Activated CD8-positive, alpha-beta T cell treated with anti-CD3 and anti-CD28 coated beads, Interleukin-2, amount 10 ng/mL, durations not matched to agents 7 days and 5 days (primary cell): ENCODE results near the gene AGBL4. TPM values are rescaled to one million over a fixed set of nuclear protein-coding genes. Genes with fewer than 3 reads are reported as not detected.

Experiments used
- ATAC-seq: fragments of 150-1000 bp; cut with Tn5 transposase; one replicate; pipeline ENCODE4 v1.10.0; 2021; ENCODE audit warnings: moderate library complexity
- CTCF ChIA-PET: fragments of 350-600 bp; sonication (Branson Sonifier 250); formaldehyde crosslinking; loops from one replicate; lab custom pipeline; 2021; ENCODE audit warnings: antibody characterized with exemption; lab: Charles Lee
- POLR2A ChIA-PET: fragments of 350-600 bp; sonication (Branson Sonifier 250); formaldehyde crosslinking; loops from one replicate; lab custom pipeline; 2021; ENCODE audit warnings: antibody characterized with exemption; lab: Charles Lee
- DNase-seq: peaks from one replicate; pipeline ENCODE4 v3.0.0-alpha.2; 2020
- H3K27ac Mint-ChIP-seq: one replicate; pipeline ENCODE4 v1.8.0; 2021; ENCODE audit warnings: mild to moderate bottlenecking, mixed read lengths
- H3K27me3 Mint-ChIP-seq: one replicate; pipeline ENCODE4 v1.8.0; 2021; ENCODE audit warnings: low read depth, mixed read lengths
- H3K36me3 Mint-ChIP-seq: one replicate; pipeline ENCODE4 v1.8.0; 2021; ENCODE audit warnings: low read depth, mixed read lengths
- H3K4me1 Mint-ChIP-seq: one replicate; pipeline ENCODE4 v1.8.0; 2021; ENCODE audit warnings: low read depth, mixed read lengths
- H3K4me3 Mint-ChIP-seq: one replicate; pipeline ENCODE4 v1.8.0; 2021; ENCODE audit warnings: mild to moderate bottlenecking, mixed read lengths
- H3K9me3 Mint-ChIP-seq: one replicate; pipeline ENCODE4 v1.8.0; 2022; ENCODE audit warnings: mixed read lengths; ENCODE audit not compliant: insufficient read depth
- total RNA-seq, 2 experiments: library from RNA; stranded (reverse); gene quantifications; one replicate each; pipeline ENCODE4 v1.2.3, GENCODE V29; 2021

Gene AGBL4
- total RNA-seq, 2 experiments from 2014 or later: not detected

- POLR2A ChIA-PET: no interaction called here
Observed at GRCh38 chr1:48853006-48853405, 1170.7 kb downstream of the AGBL4 start.

GRCh38 chr1:48851638-48852037 lies 1172.1 kb downstream of the AGBL4 start:
- Mint-ChIP-seq H3K9me3 (no peaks in the 10 kb centered on the region), H3K4me1 (no peaks in the 10 kb centered on the region), H3K27me3 (peaks cover 4% of the 10 kb centered on the region), H3K27ac (no peak overlapping the region), H3K4me3 (no peak overlapping the region), H3K36me3 (no peaks in the 10 kb centered on the region)
- CTCF ChIA-PET: no interaction called here
- DNase-seq (no peak), ATAC-seq (no peak)
- POLR2A ChIA-PET: no interaction called here

More at GRCh38 chr1:48853006-48853405, 1170.7 kb downstream of the AGBL4 start:
- Mint-ChIP-seq H3K4me3 (no peak overlapping the region), H3K36me3 (no peaks in the 10 kb centered on the region), H3K9me3 (no peaks in the 10 kb centered on the region), H3K27me3 (peaks cover 3% of the 10 kb centered on the region), H3K4me1 (no peaks in the 10 kb centered on the region), H3K27ac (no peak overlapping the region)
- ATAC-seq (no peak), DNase-seq (no peak)
- CTCF ChIA-PET: no interaction called here

- H3K27ac Mint-ChIP-seq: no peak overlapping the region
- CTCF ChIA-PET: no interaction called here
- POLR2A ChIA-PET: no interaction called here
- no peak for DNase-seq
- H3K27me3 Mint-ChIP-seq: peaks cover 8% of the 10 kb centered on the region
- H3K9me3 Mint-ChIP-seq: no peaks in the 10 kb centered on the region
- no peak for ATAC-seq
- no peaks in the 10 kb centered on the region for H3K4me1 Mint-ChIP-seq
- H3K4me3 Mint-ChIP-seq: no peak overlapping the region
- H3K36me3 Mint-ChIP-seq: no peaks in the 10 kb centered on the region
Observed at GRCh38 chr1:48848035-48848434, 1175.7 kb downstream of the AGBL4 start.

- Mint-ChIP-seq H3K4me1 (no peaks in the 10 kb centered on the region), H3K27ac (no peak overlapping the region), H3K36me3 (no peaks in the 10 kb centered on the region), H3K9me3 (no peaks in the 10 kb centered on the region), H3K4me3 (no peak overlapping the region), H3K27me3 (peaks cover 10% of the 10 kb centered on the region)
- CTCF ChIA-PET: no interaction called here
- no peak for ATAC-seq
- no peak for DNase-seq
- POLR2A ChIA-PET: no interaction called here
Observed at GRCh38 chr1:48846441-48846840, 1177.3 kb downstream of the AGBL4 start.

- Mint-ChIP-seq H3K36me3 (no peaks in the 10 kb centered on the region), H3K9me3 (no peaks in the 10 kb centered on the region), H3K4me3 (no peak overlapping the region), H3K4me1 (no peaks in the 10 kb centered on the region), H3K27ac (no peak overlapping the region), H3K27me3 (peaks cover 13% of the 10 kb centered on the region)
- ATAC-seq (no peak), DNase-seq (no peak)
- ChIA-PET POLR2A (no interaction called here), CTCF (no interaction called here)
Observed at GRCh38 chr1:48844187-48844586, 1179.6 kb downstream of the AGBL4 start.

GRCh38 chr1:48841966-48842365 lies 1181.8 kb downstream of the AGBL4 start:
- no peak overlapping the region for H3K4me3 Mint-ChIP-seq
- ATAC-seq (no peak), DNase-seq (no peak)
- H3K36me3 Mint-ChIP-seq: no peaks in the 10 kb centered on the region
- H3K9me3 Mint-ChIP-seq: no peaks in the 10 kb centered on the region
- ChIA-PET POLR2A (no interaction called here), CTCF (no interaction called here)
- H3K4me1 Mint-ChIP-seq: no peaks in the 10 kb centered on the region
- peaks cover 15% of the 10 kb centered on the region for H3K27me3 Mint-ChIP-seq
- no peak overlapping the region for H3K27ac Mint-ChIP-seq

GRCh38 chr1:48841461-48841860 lies 1182.3 kb downstream of the AGBL4 start:
- DNase-seq (no peak), ATAC-seq (no peak)
- Mint-ChIP-seq H3K27ac (no peak overlapping the region), H3K9me3 (no peaks in the 10 kb centered on the region), H3K36me3 (no peaks in the 10 kb centered on the region), H3K4me3 (no peak overlapping the region), H3K4me1 (no peaks in the 10 kb centered on the region), H3K27me3 (peaks cover 15% of the 10 kb centered on the region)
- ChIA-PET CTCF (no interaction called here), POLR2A (interaction anchor here (0.6 kb wide), 1 partner anchor 122 kb away, joined by 3 read pairs; no protein-coding TSS in a partner anchor)

- CTCF ChIA-PET: no interaction called here
- no peak overlapping the region for H3K27ac Mint-ChIP-seq
- no peak for DNase-seq
- H3K4me3 Mint-ChIP-seq: no peak overlapping the region
- ATAC-seq: no peak
- POLR2A ChIA-PET: no interaction called here
- H3K36me3 Mint-ChIP-seq: no peaks in the 10 kb centered on the region
- H3K4me1 Mint-ChIP-seq: no peaks in the 10 kb centered on the region
- peaks cover 13% of the 10 kb centered on the region for H3K27me3 Mint-ChIP-seq
- no peaks in the 10 kb centered on the region for H3K9me3 Mint-ChIP-seq
Observed at GRCh38 chr1:48831120-48831978, 1192.4 kb downstream of the AGBL4 start.

GRCh38 chr1:48830715-48831114 lies 1193.0 kb downstream of the AGBL4 start:
- Mint-ChIP-seq H3K9me3 (no peaks in the 10 kb centered on the region), H3K27ac (no peak overlapping the region), H3K27me3 (peaks cover 10% of the 10 kb centered on the region), H3K4me1 (no peaks in the 10 kb centered on the region), H3K36me3 (no peaks in the 10 kb centered on the region), H3K4me3 (no peak overlapping the region)
- DNase-seq (no peak), ATAC-seq (no peak)
- ChIA-PET CTCF (no interaction called here), POLR2A (no interaction called here)

GRCh38 chr1:48829446-48829845 lies 1194.3 kb downstream of the AGBL4 start:
- CTCF ChIA-PET: no interaction called here

GRCh38 chr1:48823168-48823567 lies 1200.6 kb downstream of the AGBL4 start:
- ATAC-seq (no peak), DNase-seq (no peak)
- Mint-ChIP-seq H3K27ac (no peak overlapping the region), H3K27me3 (peaks cover 3% of the 10 kb centered on the region), H3K4me1 (no peaks in the 10 kb centered on the region), H3K4me3 (no peak overlapping the region), H3K9me3 (no peaks in the 10 kb centered on the region), H3K36me3 (no peaks in the 10 kb centered on the region)
- POLR2A ChIA-PET: no interaction called here
- CTCF ChIA-PET: no interaction called here

More at GRCh38 chr1:48829446-48829845, 1194.3 kb downstream of the AGBL4 start:
- Mint-ChIP-seq H3K4me1 (no peaks in the 10 kb centered on the region), H3K9me3 (no peaks in the 10 kb centered on the region), H3K27me3 (peaks cover 8% of the 10 kb centered on the region), H3K36me3 (no peaks in the 10 kb centered on the region), H3K4me3 (no peak overlapping the region), H3K27ac (no peak overlapping the region)
- POLR2A ChIA-PET: no interaction called here
- no peak for DNase-seq
- ATAC-seq: no peak

- DNase-seq: no peak
- Mint-ChIP-seq H3K36me3 (no peaks in the 10 kb centered on the region), H3K4me1 (no peaks in the 10 kb centered on the region), H3K27me3 (peaks cover 3% of the 10 kb centered on the region), H3K27ac (no peak overlapping the region), H3K9me3 (no peaks in the 10 kb centered on the region), H3K4me3 (no peak overlapping the region)
- ChIA-PET POLR2A (no interaction called here), CTCF (interaction anchor here (2.2 kb wide), 1 partner anchor 143 kb away, joined by 7 read pairs; no protein-coding TSS in a partner anchor)
- ATAC-seq: no peak
Observed at GRCh38 chr1:48820491-48820890, 1203.3 kb downstream of the AGBL4 start.
